Natural killer cell (primary cell): Measurements from ENCODE around the gene CHST9. TPM values are rescaled to one million over a fixed set of nuclear protein-coding genes. Genes with fewer than 3 reads are reported as not detected.

Experiments
- ATAC-seq, 3 donors: fragments of 150-1000 bp in 2 of 3; fragments of 200-7000 bp in 1 of 3; cut with Tn5 transposase; 1 replicate in 1 of 3; 2 replicates in 2 of 3; pipeline ENCODE4 v1.10.0; 2021; ENCODE audit warnings: mild to moderate bottlenecking in 2 of 3, moderate library complexity in 2 of 3
- DNase-seq, 2 donors: peaks; one replicate each; pipeline versions ENCODE4 v3.0.0 to v3.0.0-alpha.2; 2013 to 2021; ENCODE audit warnings: mixed read lengths in 1 of 2
- H3K27ac ChIP-seq: one replicate; pipeline ENCODE4 v1.5.1; 2013; ENCODE audit warnings: mild to moderate bottlenecking, low read length
- H3K27me3 ChIP-seq: one replicate; pipeline ENCODE4 v1.6.1; 2013; ENCODE audit warnings: low read length; ENCODE audit not compliant: control insufficient read depth, insufficient read depth
- H3K36me3 ChIP-seq: one replicate; pipeline ENCODE4 v1.6.1; 2013; ENCODE audit warnings: low read length; ENCODE audit not compliant: control insufficient read depth, insufficient read depth
- H3K4me1 ChIP-seq: one replicate; pipeline ENCODE4 v1.6.1; 2013; ENCODE audit warnings: low read length; ENCODE audit not compliant: control insufficient read depth, insufficient read depth
- H3K4me3 ChIP-seq: one replicate; pipeline ENCODE4 v1.5.1; 2013; ENCODE audit warnings: low read length
- H3K9me3 ChIP-seq: one replicate; pipeline ENCODE4 v1.6.1; 2013; ENCODE audit warnings: low read length; ENCODE audit not compliant: control insufficient read depth, insufficient read depth
- H3K27ac Mint-ChIP-seq, 2 donors: one replicate each; pipeline ENCODE4 v1.8.0; 2022; ENCODE audit warnings: mild to moderate bottlenecking in 2 of 2, mixed read lengths in 2 of 2, moderate library complexity in 1 of 2
- H3K27me3 Mint-ChIP-seq, 2 donors: one replicate each; pipeline ENCODE4 v1.8.0; 2022; ENCODE audit warnings: low read depth in 2 of 2, mixed read lengths in 2 of 2
- H3K36me3 Mint-ChIP-seq: one replicate; pipeline ENCODE4 v1.8.0; 2022; ENCODE audit warnings: mixed read lengths
- H3K4me1 Mint-ChIP-seq, 2 donors: one replicate each; pipeline ENCODE4 v1.8.0; 2022; ENCODE audit warnings: mixed read lengths in 2 of 2
- H3K4me3 Mint-ChIP-seq: one replicate; pipeline ENCODE4 v1.8.0; 2022; ENCODE audit warnings: mild to moderate bottlenecking, moderate library complexity, mixed read lengths
- H3K9me3 Mint-ChIP-seq, 2 donors: one replicate each; pipeline ENCODE4 v1.8.0; 2022; ENCODE audit warnings: mixed read lengths in 2 of 2
- CTCF ChIP-seq: fragments of 200-600 bp; IDR thresholded peaks from one replicate; pipeline ENCODE4 v1.8.0; 2022; ENCODE audit warnings: antibody characterized with exemption
- WGBS: methylation state at CpG from one replicate; pipeline ENCODE4 v1.1.7; 2013; ENCODE audit warnings: missing lambda C conversion rate; ENCODE audit not compliant: insufficient coverage; 5-methylcytosine and 5-hydroxymethylcytosine counted together
- intact Hi-C: fragments of 100-400 bp; cut with micrococcal nuclease; formaldehyde crosslinking; loops from one replicate; pipeline ENCODE4 v1.14.2; 2022
- total RNA-seq, 4 donors: library from RNA; stranded (reverse); fragments of 120-200 nt in 1 of 4; gene quantifications; one replicate each; pipeline versions ENCODE4 v1.2.3 to v1.2.4, GENCODE V29; 2013 to 2022

Gene CHST9
- total RNA-seq, 3 donors from 2014 or later (not counting 1 experiment from before 2014, with no cell fraction given): not detected

DNA sequence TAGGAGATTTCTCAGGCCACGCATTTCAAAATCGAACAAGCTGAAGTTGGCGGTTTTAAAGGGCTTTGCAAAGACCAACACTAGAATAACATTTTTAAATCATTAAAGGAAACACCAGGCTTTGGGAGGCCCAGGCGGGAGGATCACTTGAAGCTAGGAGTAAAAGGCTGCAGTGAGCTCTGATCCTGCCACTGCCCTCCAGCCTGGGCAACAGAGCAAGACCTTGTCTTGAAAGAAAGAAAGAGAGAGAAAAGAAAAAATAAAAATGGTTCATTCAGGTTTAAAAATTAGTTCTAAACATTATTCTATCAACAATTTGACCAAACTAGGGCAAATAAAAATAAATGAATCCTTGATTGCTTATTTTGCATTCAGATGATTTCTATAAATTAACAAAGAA lies 789 bp upstream of the CHST9 start:
- H3K4me1 Mint-ChIP-seq: no peaks in the 10 kb centered on the region
- no peaks in the 10 kb centered on the region for H3K9me3 ChIP-seq
- intact Hi-C loops: no loop called here
- H3K36me3 ChIP-seq: no peaks in the 10 kb centered on the region
- no peaks in the 10 kb centered on the region for H3K4me1 ChIP-seq
- H3K36me3 Mint-ChIP-seq: peaks cover 8% of the 10 kb centered on the region
- H3K4me3 ChIP-seq: no peak overlapping the region
- peaks cover 14 to 20% of the 10 kb centered on the region in 2 donors for H3K27me3 Mint-ChIP-seq
- ATAC-seq (no peak), DNase-seq (no peak)
- TF ChIP-seq CTCF: no peak
- H3K9me3 Mint-ChIP-seq: peaks cover 3 to 6% of the 10 kb centered on the region in 2 donors
- WGBS: 96% methylated on average over 4 of the region's 4 CpGs
- H3K27ac ChIP-seq: no peak overlapping the region
- peaks cover 8% of the 10 kb centered on the region for H3K27me3 ChIP-seq
- H3K27ac Mint-ChIP-seq: no peak overlapping the region
- H3K4me3 Mint-ChIP-seq: no peak overlapping the region

GRCh38 chr18:27184115-27185024 lies 738 bp downstream of the CHST9 start:
- Histone ChIP-seq H3K36me3 (no peaks in the 10 kb centered on the region), H3K4me3 (no peak overlapping the region), H3K4me1 (no peaks in the 10 kb centered on the region), H3K27ac (no peak overlapping the region), H3K9me3 (no peaks in the 10 kb centered on the region), H3K27me3 (peaks cover 8% of the 10 kb centered on the region)
- Mint-ChIP-seq H3K9me3 (peaks cover 0 to 6% of the 10 kb centered on the region in 2 donors), H3K4me3 (no peak overlapping the region), H3K36me3 (peaks cover 8% of the 10 kb centered on the region), H3K27me3 (peaks cover 14 to 20% of the 10 kb centered on the region in 2 donors), H3K4me1 (no peaks in the 10 kb centered on the region), H3K27ac (no peak overlapping the region)
- DNase-seq: no peak
- intact Hi-C loops: no loop called here
- ATAC-seq: no peak
- WGBS: 7% methylated on average over 25 of the region's 33 CpGs
- no peak for TF ChIP-seq CTCF

DNA sequence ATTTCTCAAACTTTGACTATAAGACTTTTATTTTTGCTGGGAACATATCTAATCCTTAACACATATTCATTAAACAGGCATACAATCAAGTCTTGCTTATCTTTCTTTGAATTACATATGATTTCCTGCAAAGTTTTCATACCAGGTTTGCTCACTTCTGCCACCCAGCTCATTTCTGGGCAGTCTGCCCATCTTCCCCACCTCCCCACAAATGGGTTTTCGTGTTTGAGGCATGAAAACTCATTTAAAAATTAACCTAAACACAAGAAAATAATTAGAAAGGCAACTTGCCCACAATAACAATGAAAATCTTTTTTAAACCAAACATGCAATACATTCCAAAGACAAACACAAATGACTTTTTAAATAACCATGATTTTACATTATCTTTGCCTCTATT lies 3.4 kb downstream of the CHST9 start:
- no peak for ATAC-seq
- intact Hi-C loops: no loop called here
- 7% methylated on average over 1 of the region's 1 CpG for WGBS

More for the DNA sequence above, 3.4 kb downstream of the CHST9 start:
- Histone ChIP-seq H3K27ac (no peak overlapping the region), H3K36me3 (no peaks in the 10 kb centered on the region), H3K27me3 (peaks cover 6% of the 10 kb centered on the region), H3K4me3 (no peak overlapping the region), H3K9me3 (no peaks in the 10 kb centered on the region), H3K4me1 (no peaks in the 10 kb centered on the region)
- Mint-ChIP-seq H3K36me3 (peaks cover 8% of the 10 kb centered on the region), H3K4me1 (no peaks in the 10 kb centered on the region), H3K9me3 (peaks cover 0 to 3% of the 10 kb centered on the region in 2 donors), H3K4me3 (no peak overlapping the region), H3K27me3 (peaks cover 14 to 20% of the 10 kb centered on the region in 2 donors), H3K27ac (no peak overlapping the region)
- no peak for TF ChIP-seq CTCF
- no peak for DNase-seq
